Activated CD8-positive, alpha-beta memory T cell treated with anti-CD3 and anti-CD28 coated beads for 4 hours (primary cell): ENCODE data around the gene MAT2A.
"Not testable (repeated sequence)": the region's sequence is repeated elsewhere in the genome, so short reads cannot be mapped to it uniquely, and the experiment has no call there.

Experiments
- DNase-seq, 2 donors: peaks; one replicate each; pipeline ENCODE4 v3.0.0-alpha.2; 2020; ENCODE audit warnings: low read depth in 2 of 2

MAT2A gene

GRCh38 chr2:85547859-85548607 is 9.1 kb downstream of the MAT2A start:
- DNase-seq = no peak

- no peak for DNase-seq
Observed at GRCh38 chr2:85548608-85548900, 9.6 kb downstream of the MAT2A start.

DNA sequence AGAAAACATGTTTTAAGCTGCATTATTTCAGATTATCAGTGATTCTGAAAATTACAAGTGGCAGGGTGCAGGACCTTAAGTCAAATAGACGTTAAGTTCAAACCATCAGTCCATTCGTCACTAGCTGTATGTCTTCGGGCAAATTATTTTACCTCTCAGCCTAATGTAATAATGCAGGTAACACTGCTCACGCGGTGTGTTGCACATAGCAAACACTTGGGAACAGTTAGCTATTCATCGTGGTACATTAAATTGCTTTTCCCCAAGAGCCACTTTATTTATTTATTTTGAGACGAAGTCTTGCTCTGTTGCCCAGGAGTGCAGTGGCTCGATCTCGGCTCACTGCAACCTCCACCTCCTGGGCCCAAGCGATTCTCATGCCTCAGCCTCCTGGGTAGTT is 10.1 kb downstream of the MAT2A start:
- no peak for DNase-seq

- DNase-seq = no peak
Observed at GRCh38 chr2:85549826-85550225, 10.9 kb downstream of the MAT2A start.

DNA sequence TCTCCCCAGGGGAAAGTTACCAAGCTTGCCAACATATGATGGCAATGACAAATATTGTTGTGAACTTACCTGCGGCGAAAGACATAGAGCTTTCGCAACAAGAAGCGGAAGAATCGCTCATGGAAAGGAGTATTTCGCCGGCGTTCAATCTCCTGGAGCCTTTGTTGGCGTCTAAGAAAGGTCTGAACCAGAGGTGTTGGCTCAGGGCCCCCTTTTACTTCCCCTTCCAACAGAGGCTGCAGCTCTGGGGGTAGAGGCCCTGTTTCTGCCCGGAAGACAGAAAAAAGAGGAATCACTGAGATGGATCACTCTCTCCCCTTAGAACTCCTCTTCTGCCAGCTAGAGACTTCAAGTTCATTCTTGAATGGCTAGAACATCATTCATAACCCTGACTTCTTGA is 11.5 kb downstream of the MAT2A start:
- DNase-seq = no peak

- DNase-seq = peak; percentile 80
Observed at GRCh38 chr2:85551698-85552678, 13.0 kb downstream of the MAT2A start.

- DNase-seq = no peak
Observed at GRCh38 chr2:85553184-85553583, 14.2 kb downstream of the MAT2A start.

GRCh38 chr2:85554980-85555612 is 16.1 kb downstream of the MAT2A start:
- DNase-seq = no peak

- no peak for DNase-seq
Observed at GRCh38 chr2:85557130-85557529, 18.2 kb downstream of the MAT2A start.

- no peak for DNase-seq
Observed at GRCh38 chr2:85558160-85558559, 19.2 kb downstream of the MAT2A start.

- not testable (repeated sequence) for DNase-seq
Observed at GRCh38 chr2:85560403-85560726, 21.4 kb downstream of the MAT2A start.

GRCh38 chr2:85560812-85561279 is 21.9 kb downstream of the MAT2A start:
- DNase-seq = peak in 1 of 2 donors; percentile 19

- peak; percentile 89 to 90 for DNase-seq
Observed at GRCh38 chr2:85561280-85562212, 22.6 kb downstream of the MAT2A start, which contains the start of gene GGCX. Gene GGCX, minus strand, starts transcription at chr2:85561493. Its CDS starts 65 bp downstream, at chr2:85561428.

- no peak for DNase-seq
Observed at GRCh38 chr2:85564144-85564563, 25.2 kb downstream of the MAT2A start.

GRCh38 chr2:85566265-85566664 is 27.3 kb downstream of the MAT2A start:
- DNase-seq = no peak

GRCh38 chr2:85575739-85576138 is 36.8 kb downstream of the MAT2A start:
- no peak for DNase-seq

- DNase-seq = no peak
Observed at GRCh38 chr2:85577063-85577385, 38.1 kb downstream of the MAT2A start.

- peak in 1 of 2 donors; percentile 34 for DNase-seq
Observed at GRCh38 chr2:85577386-85578242, 38.6 kb downstream of the MAT2A start, which contains the start of gene VAMP8. Gene VAMP8, plus strand, starts transcription at chr2:85577586. Its CDS starts 61 bp downstream, at chr2:85577647.

DNA sequence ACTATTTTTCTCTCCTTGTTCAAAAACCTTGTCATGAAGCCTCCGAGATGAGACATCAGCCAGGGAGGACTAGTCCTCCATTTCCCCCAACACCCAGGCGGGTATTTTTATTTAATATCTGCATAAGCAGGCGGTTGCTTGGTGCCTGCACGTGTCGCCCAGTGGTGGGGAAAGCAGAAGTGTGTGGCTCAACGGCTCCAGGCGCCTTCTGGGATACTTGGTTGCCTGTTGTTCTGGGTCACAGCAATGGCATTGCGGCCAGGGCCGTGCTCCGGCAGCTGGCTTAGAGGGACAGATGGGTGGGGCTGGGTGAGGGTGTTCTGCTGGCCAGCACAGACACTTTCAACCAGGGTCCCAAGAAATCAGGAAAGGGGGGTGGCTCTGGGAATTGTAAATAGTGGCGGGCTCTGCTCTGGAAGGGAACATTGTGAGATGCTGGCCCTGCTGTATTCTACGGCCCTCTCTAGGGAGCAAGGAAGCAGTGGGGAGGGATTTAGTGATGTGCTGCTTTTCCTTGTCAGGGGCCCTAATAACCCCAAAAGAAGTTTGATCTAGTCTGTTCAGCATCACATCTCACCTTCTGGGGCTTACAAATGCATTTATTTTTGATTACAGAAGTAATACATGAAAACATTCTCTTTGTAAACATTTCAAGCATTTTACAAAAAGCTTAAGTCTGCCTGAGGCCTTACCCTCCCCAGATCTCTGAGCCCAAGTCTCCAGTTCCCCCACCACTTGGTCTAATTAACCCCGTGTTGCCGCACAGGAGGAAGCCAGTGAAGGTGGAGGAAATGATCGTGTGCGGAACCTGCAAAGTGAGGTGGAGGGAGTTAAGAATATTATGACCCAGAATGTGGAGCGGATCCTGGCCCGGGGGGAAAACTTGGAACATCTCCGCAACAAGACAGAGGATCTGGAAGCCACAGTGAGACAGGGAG is 39.5 kb downstream of the MAT2A start:
- DNase-seq = no peak
